SK-N-SH (cell line): ENCODE data around the gene ZNF219. TPM values are rescaled to one million over a fixed set of nuclear protein-coding genes. Genes with fewer than 3 reads are reported as not detected.

Experiments
- CTCF ChIA-PET: fragments of 300-600, 350-600 bp; formaldehyde crosslinking; extraction: SDS; loops from one replicate; lab custom pipeline; 2021; lab: Yijun Ruan, JAX
- POLR2A ChIA-PET: fragments of 350-600 bp; sonication (Branson Sonifier 250); formaldehyde crosslinking; extraction: SDS; loops from one replicate; lab custom pipeline; 2020; ENCODE audit warnings: antibody characterized with exemption, inconsistent platforms; lab: Yijun Ruan, JAX
- DNase-seq: peaks from one replicate; pipeline ENCODE4 v3.0.0; 2012
- H2AFZ ChIP-seq: fragments of 200-600 bp; sonication (generic); 2 replicates; pipeline ENCODE4 v1.8.1; 2016; ENCODE audit warnings: antibody characterized with exemption, mild to moderate bottlenecking, low read depth
- H3F3A ChIP-seq: fragments of 200-600 bp; sonication (generic); replicated peaks from 2 replicates; pipeline ENCODE3; 2016; ENCODE audit warnings: antibody characterized with exemption, mild to moderate bottlenecking; ENCODE audit not compliant: insufficient read depth
- H3K27ac ChIP-seq, 2 experiments: fragments of 200-500 bp in 1 of 2; fragments of 200-600 bp in 1 of 2; sonication (Bioruptor generic) in 1 of 2; sonication (generic), shearing (Covaris generic) in 1 of 2; 2 replicates each; pipeline versions ENCODE4 v1.5.1 to v1.6.1; 2014 to 2016; ENCODE audit warnings: low read depth in 2 of 2, inconsistent platforms in 1 of 2, low read length in 1 of 2, mild to moderate bottlenecking in 1 of 2, mixed read lengths in 1 of 2
- H3K27me3 ChIP-seq: fragments of 200-600 bp; sonication (generic), shearing (Covaris generic); 2 replicates; pipeline ENCODE4 v1.6.1; 2016; ENCODE audit warnings: mixed run types; ENCODE audit not compliant: insufficient read depth
- H3K36me3 ChIP-seq, 2 experiments: fragments of 200-500 bp in 1 of 2; fragments of 200-600 bp in 1 of 2; sonication (Bioruptor generic) in 1 of 2; sonication (generic) in 1 of 2; replicated peaks in 1 of 2; 2 replicates each; pipeline versions ENCODE3 to v1.5.1; 2014 to 2016; ENCODE audit warnings: low read length in 1 of 2, mild to moderate bottlenecking in 1 of 2; ENCODE audit not compliant: insufficient read depth in 2 of 2, control insufficient read depth in 1 of 2
- H3K4me1 ChIP-seq, 2 experiments: fragments of 200-500 bp in 1 of 2; fragments of 200-600 bp in 1 of 2; sonication (Bioruptor generic) in 1 of 2; sonication (generic), shearing (Covaris generic) in 1 of 2; 2 replicates each; pipeline versions ENCODE4 v1.5.1 to v1.6.1; 2014 to 2016; ENCODE audit warnings: low read depth in 1 of 2, low read length in 1 of 2, mixed run types in 1 of 2; ENCODE audit not compliant: insufficient read depth in 2 of 2, control insufficient read depth in 1 of 2
- H3K4me2 ChIP-seq: fragments of 200-600 bp; sonication (generic), shearing (Covaris generic); 2 replicates; pipeline ENCODE4 v1.6.1; 2017; ENCODE audit warnings: mixed run types
- H3K4me3 ChIP-seq, 2 experiments: fragments of 200-500 bp in 1 of 2; fragments of 200-600 bp in 1 of 2; sonication (Bioruptor generic) in 1 of 2; sonication (generic), shearing (Covaris generic) in 1 of 2; 2 replicates each; pipeline versions ENCODE4 v1.5.1 to v1.8.1; 2014 to 2016; ENCODE audit warnings: low read depth in 2 of 2, inconsistent platforms in 1 of 2, low read length in 1 of 2, mild to moderate bottlenecking in 1 of 2, mixed read lengths in 1 of 2, moderate library complexity in 1 of 2
- H3K79me2 ChIP-seq: fragments of 200-600 bp; sonication (generic); 2 replicates; pipeline ENCODE4 v1.8.1; 2017; ENCODE audit warnings: mild to moderate bottlenecking; ENCODE audit not compliant: insufficient read depth
- H3K9ac ChIP-seq: fragments of 200-600 bp; sonication (generic); 2 replicates; pipeline ENCODE4 v1.6.1; 2017; ENCODE audit warnings: mixed run types
- H3K9me2 ChIP-seq: fragments of 200-600 bp; sonication (generic); 2 replicates; pipeline ENCODE4 v1.6.1; 2017; ENCODE audit warnings: mixed run types
- H3K9me3 ChIP-seq: fragments of 200-600 bp; sonication (generic); 2 replicates; pipeline ENCODE4 v1.6.1; 2017; ENCODE audit warnings: mixed run types, mild to moderate bottlenecking, moderate library complexity
- H4K20me1 ChIP-seq: fragments of 200-600 bp; sonication (generic); 2 replicates; pipeline ENCODE4 v1.6.1; 2017; ENCODE audit warnings: mild to moderate bottlenecking, mixed run types; ENCODE audit not compliant: insufficient read depth
- CHD2 ChIP-seq: fragments of 150-350 bp; IDR thresholded peaks from 2 replicates; pipeline ENCODE4 v1.6.1; 2018; ENCODE audit warnings: low read length; ENCODE audit not compliant: partially characterized antibody
- ELF1 ChIP-seq: IDR thresholded peaks from 2 replicates; pipeline ENCODE4 v1.4.0; 2012
- EP300 ChIP-seq, 2 experiments: IDR thresholded peaks; 2 replicates each; pipeline versions ENCODE4 v1.4.0 to v1.6.1; 2012; ENCODE audit warnings: borderline replicate concordance in 1 of 2, low read depth in 1 of 2, low read length in 1 of 2
- EZH2phosphoT487 ChIP-seq: fragments of 200-600 bp; sonication (generic); IDR thresholded peaks from 2 replicates; pipeline ENCODE4 v1.6.1; 2017; ENCODE audit warnings: low read depth, mixed run types, mild to moderate bottlenecking, antibody characterized with exemption, moderate library complexity, borderline replicate concordance
- FOSL2 ChIP-seq: IDR thresholded peaks from 2 replicates; pipeline ENCODE4 v1.4.0; 2012; ENCODE audit warnings: low read depth, mild to moderate bottlenecking, moderate library complexity, borderline replicate concordance
- FOXJ3 ChIP-seq: sonication (generic); formaldehyde crosslinking; IDR thresholded peaks from 2 replicates; pipeline ENCODE4 v1.5.1; 2020; ENCODE audit warnings: mild to moderate bottlenecking, missing genetic modification reagents
- GABPA ChIP-seq: IDR thresholded peaks from 2 replicates; pipeline ENCODE4 v1.4.0; 2012; ENCODE audit warnings: low read depth, mild to moderate bottlenecking
- GATA2 ChIP-seq: sonication (generic); formaldehyde crosslinking; IDR thresholded peaks from 2 replicates; pipeline ENCODE4 v1.5.0; 2020; ENCODE audit warnings: mild to moderate bottlenecking, missing genetic modification reagents
- JUND ChIP-seq: IDR thresholded peaks from 2 replicates; pipeline ENCODE4 v1.4.0; 2012
- MEF2A ChIP-seq: IDR thresholded peaks from 2 replicates; pipeline ENCODE4 v1.4.0; 2012; ENCODE audit warnings: low read depth, borderline replicate concordance
- NFIC ChIP-seq: IDR thresholded peaks from 2 replicates; pipeline ENCODE4 v1.4.0; 2012; ENCODE audit warnings: borderline replicate concordance
- NRF1 ChIP-seq: IDR thresholded peaks from 2 replicates; pipeline ENCODE4 v1.6.1; 2012; ENCODE audit warnings: low read depth, mild to moderate bottlenecking, low read length
- POLR2AphosphoS5 ChIP-seq: IDR thresholded peaks from 2 replicates; pipeline ENCODE4 v1.6.1; 2012; ENCODE audit warnings: low read depth, low read length
- RAD21 ChIP-seq: IDR thresholded peaks from 2 replicates; pipeline ENCODE4 v1.6.1; 2012; ENCODE audit warnings: mild to moderate bottlenecking, low read length
- REST ChIP-seq: IDR thresholded peaks from 2 replicates; pipeline ENCODE4 v1.6.1; 2012; ENCODE audit warnings: mild to moderate bottlenecking, low read depth, low read length, moderate library complexity
- RFX5 ChIP-seq: IDR thresholded peaks from 2 replicates; pipeline ENCODE4 v1.6.1; 2012; ENCODE audit warnings: mild to moderate bottlenecking, improper control_type of control experiment, low read length
- SIN3A ChIP-seq: IDR thresholded peaks from 2 replicates; pipeline ENCODE4 v1.6.1; 2012; ENCODE audit warnings: low read depth, mild to moderate bottlenecking, low read length, moderate library complexity, borderline replicate concordance
- SMC3 ChIP-seq: IDR thresholded peaks from 2 replicates; pipeline ENCODE4 v1.6.1; 2012; ENCODE audit warnings: low read depth, low read length, improper control_type of control experiment
- TEAD4 ChIP-seq: IDR thresholded peaks from 2 replicates; pipeline ENCODE4 v1.4.0; 2012; ENCODE audit warnings: mild to moderate bottlenecking, borderline replicate concordance; ENCODE audit not compliant: insufficient read depth
- YY1 ChIP-seq: IDR thresholded peaks from 2 replicates; pipeline ENCODE4 v1.4.0; 2012; ENCODE audit warnings: low read depth, mild to moderate bottlenecking
- WGBS: methylation state at CpG from one replicate; pipeline ENCODE4 v1.1.6; 2017; ENCODE audit warnings: low lambda C conversion rate; 5-methylcytosine and 5-hydroxymethylcytosine counted together
- polyA plus RNA-seq, 3 experiments: library from polyadenylated mRNA; depleted of rRNA; stranded (reverse); fragments of >200 nt; gene quantifications; 2 replicates each; pipeline ENCODE4 v1.2.3, GENCODE V29; 2012
- TF ChIP-seq, protein P1 (sequence below): fragments of 150-350 bp; IDR thresholded peaks from 2 replicates; pipeline ENCODE4 v1.6.1; 2017; ENCODE audit warnings: antibody characterized with exemption, low read length, low read depth, borderline replicate concordance
- TF ChIP-seq, protein P2 (sequence below): fragments of 200-600 bp; sonication (generic); IDR thresholded peaks from 2 replicates; pipeline ENCODE4 v1.6.1; 2017; ENCODE audit warnings: antibody characterized with exemption, mild to moderate bottlenecking, moderate library complexity

ZNF219 gene
- polyA plus RNA-seq, 1 of the 3 experiments (the other 2 are of a cell fraction): 24.1 TPM

GRCh38 chr14:21109377-21110138, 11.1 kb upstream of the ZNF219 start:
- no peak overlapping the region for H3K4me3 ChIP-seq
- no peaks in the 10 kb centered on the region for H3K27me3 ChIP-seq
- no peak for DNase-seq
- H3K36me3 ChIP-seq: no peaks in the 10 kb centered on the region
- H3K9ac ChIP-seq: no peak overlapping the region
- H2AFZ ChIP-seq: no peak overlapping the region
- H3K79me2 ChIP-seq: no peaks in the 10 kb centered on the region
- peaks cover 6% of the 10 kb centered on the region for H3F3A ChIP-seq
- H3K4me1 ChIP-seq: peaks cover 5 to 18% of the 10 kb centered on the region in 2 experiments; a peak in 3 of 4 replicates
- TF ChIP-seq GABPA (no peak), JUND (no peak), GATA2 (no peak), MEF2A (no peak), SMC3 (no peak), FOXJ3 (CRISPR knock-in tag) (no peak), TEAD4 (no peak), NFIC (no peak), FOSL2 (no peak), NRF1 (no peak), SIN3A (no peak)
- TF ChIP-seq, protein P1, sequence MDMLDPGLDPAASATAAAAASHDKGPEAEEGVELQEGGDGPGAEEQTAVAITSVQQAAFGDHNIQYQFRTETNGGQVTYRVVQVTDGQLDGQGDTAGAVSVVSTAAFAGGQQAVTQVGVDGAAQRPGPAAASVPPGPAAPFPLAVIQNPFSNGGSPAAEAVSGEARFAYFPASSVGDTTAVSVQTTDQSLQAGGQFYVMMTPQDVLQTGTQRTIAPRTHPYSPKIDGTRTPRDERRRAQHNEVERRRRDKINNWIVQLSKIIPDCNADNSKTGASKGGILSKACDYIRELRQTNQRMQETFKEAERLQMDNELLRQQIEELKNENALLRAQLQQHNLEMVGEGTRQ: no peak
- no peaks in the 10 kb centered on the region for H3K9me2 ChIP-seq
- H3K27ac ChIP-seq: no peak overlapping the region
- 71% methylated on average over 6 of the region's 6 CpGs for WGBS
- ChIA-PET POLR2A (no interaction called here), CTCF (interaction anchor here (1.1 to 20.5 kb wide), 10 partner anchors 8 to 138 kb away, joined by 3 to 555 read pairs (median 6); partner anchors contain the start of genes ARHGEF40 and NDRG2)
- H3K4me2 ChIP-seq: no peak overlapping the region
- no peaks in the 10 kb centered on the region for H3K9me3 ChIP-seq
- H4K20me1 ChIP-seq: no peaks in the 10 kb centered on the region

DNA sequence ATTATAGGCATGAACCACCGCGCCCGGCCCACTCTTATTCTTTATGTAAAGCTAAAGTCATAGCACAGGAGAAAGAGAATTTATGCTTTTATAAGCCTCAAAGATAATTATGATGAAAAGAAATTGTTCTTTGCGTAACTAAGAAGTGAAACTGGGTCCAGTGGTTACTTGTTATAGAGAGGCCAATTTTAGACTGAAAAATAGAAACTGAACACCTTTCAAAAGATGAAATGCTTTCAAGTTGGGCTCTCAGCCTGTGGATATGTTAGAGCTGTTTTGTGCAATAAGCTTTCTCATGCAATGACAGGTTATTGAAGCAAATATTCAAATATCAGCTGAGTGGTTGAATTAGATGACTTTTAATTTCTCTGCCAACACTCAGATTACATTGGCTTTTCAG, 10.3 kb upstream of the ZNF219 start:
- CTCF ChIA-PET: interaction anchor here (1.4 to 20.5 kb wide), 7 partner anchors 14 to 93 kb away, joined by 3 to 555 read pairs (median 7); partner anchors contain the start of gene NDRG2
- no peak for TF ChIP-seq POLR2AphosphoS5
- no peak for TF ChIP-seq YY1
- TF ChIP-seq GABPA: no peak
- TF ChIP-seq TEAD4: no peak
- no peak for TF ChIP-seq NFIC
- no peak for TF ChIP-seq RAD21
- TF ChIP-seq REST: no peak
- TF ChIP-seq FOSL2: no peak
- TF ChIP-seq RFX5: no peak
- no peak for TF ChIP-seq SMC3
- no peak for TF ChIP-seq GATA2
- TF ChIP-seq, protein P2, sequence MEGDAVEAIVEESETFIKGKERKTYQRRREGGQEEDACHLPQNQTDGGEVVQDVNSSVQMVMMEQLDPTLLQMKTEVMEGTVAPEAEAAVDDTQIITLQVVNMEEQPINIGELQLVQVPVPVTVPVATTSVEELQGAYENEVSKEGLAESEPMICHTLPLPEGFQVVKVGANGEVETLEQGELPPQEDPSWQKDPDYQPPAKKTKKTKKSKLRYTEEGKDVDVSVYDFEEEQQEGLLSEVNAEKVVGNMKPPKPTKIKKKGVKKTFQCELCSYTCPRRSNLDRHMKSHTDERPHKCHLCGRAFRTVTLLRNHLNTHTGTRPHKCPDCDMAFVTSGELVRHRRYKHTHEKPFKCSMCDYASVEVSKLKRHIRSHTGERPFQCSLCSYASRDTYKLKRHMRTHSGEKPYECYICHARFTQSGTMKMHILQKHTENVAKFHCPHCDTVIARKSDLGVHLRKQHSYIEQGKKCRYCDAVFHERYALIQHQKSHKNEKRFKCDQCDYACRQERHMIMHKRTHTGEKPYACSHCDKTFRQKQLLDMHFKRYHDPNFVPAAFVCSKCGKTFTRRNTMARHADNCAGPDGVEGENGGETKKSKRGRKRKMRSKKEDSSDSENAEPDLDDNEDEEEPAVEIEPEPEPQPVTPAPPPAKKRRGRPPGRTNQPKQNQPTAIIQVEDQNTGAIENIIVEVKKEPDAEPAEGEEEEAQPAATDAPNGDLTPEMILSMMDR: no peak
- TF ChIP-seq CHD2: no peak
- TF ChIP-seq EP300 (IDR thresholded peaks at IDR 0.05; ENCODE audit: borderline replicate concordance in 1 of 2, low read depth in 1 of 2, low read length in 1 of 2): no peak
- TF ChIP-seq EZH2phosphoT487: no peak
- no peak for TF ChIP-seq ELF1

More for the DNA sequence above, 10.3 kb upstream of the ZNF219 start:
- no peaks in the 10 kb centered on the region for H3K9me3 ChIP-seq
- H3K4me2 ChIP-seq: no peak overlapping the region
- POLR2A ChIA-PET: no interaction called here
- no peak overlapping the region for H3K4me3 ChIP-seq
- H3F3A ChIP-seq: peaks cover 10% of the 10 kb centered on the region
- no peaks in the 10 kb centered on the region for H3K79me2 ChIP-seq
- H3K9me2 ChIP-seq: no peaks in the 10 kb centered on the region
- H3K4me1 ChIP-seq: peaks cover 5 to 20% of the 10 kb centered on the region in 2 experiments; a peak in 3 of 4 replicates
- 96% methylated on average over 4 of the region's 4 CpGs for WGBS
- H3K9ac ChIP-seq: no peak overlapping the region
- H3K36me3 ChIP-seq: no peaks in the 10 kb centered on the region
- H3K27me3 ChIP-seq: no peaks in the 10 kb centered on the region
- no peaks in the 10 kb centered on the region for H4K20me1 ChIP-seq
- H3K27ac ChIP-seq: no peak overlapping the region
- no peak overlapping the region for H2AFZ ChIP-seq
- DNase-seq: no peak
